GM13976 (cell line): ENCODE results near the gene CCT3.

Source experiments
- DNase-seq: peaks from one replicate; pipeline ENCODE4 v3.0.0; 2012; ENCODE audit warnings: low spot score
- in situ Hi-C: fragments of 300-500 bp; cut with MboI; formaldehyde crosslinking; loops from one replicate; pipeline ENCODE4 v1.12.0; 2022; ENCODE audit warnings: low sequenced_read_pairs, mixed read lengths, inconsistent platforms; ENCODE audit not compliant: unreplicated experiment
- TF ChIP-seq, protein P1 (sequence below): IDR thresholded peaks from 2 replicates; pipeline ENCODE4 v1.5.1; 2012; ENCODE audit warnings: borderline replicate concordance, mild to moderate bottlenecking; ENCODE audit not compliant: insufficient read depth; ENCODE audit errors: extremely low read depth, missing control alignments, control extremely low read depth

CCT3 gene

DNA sequence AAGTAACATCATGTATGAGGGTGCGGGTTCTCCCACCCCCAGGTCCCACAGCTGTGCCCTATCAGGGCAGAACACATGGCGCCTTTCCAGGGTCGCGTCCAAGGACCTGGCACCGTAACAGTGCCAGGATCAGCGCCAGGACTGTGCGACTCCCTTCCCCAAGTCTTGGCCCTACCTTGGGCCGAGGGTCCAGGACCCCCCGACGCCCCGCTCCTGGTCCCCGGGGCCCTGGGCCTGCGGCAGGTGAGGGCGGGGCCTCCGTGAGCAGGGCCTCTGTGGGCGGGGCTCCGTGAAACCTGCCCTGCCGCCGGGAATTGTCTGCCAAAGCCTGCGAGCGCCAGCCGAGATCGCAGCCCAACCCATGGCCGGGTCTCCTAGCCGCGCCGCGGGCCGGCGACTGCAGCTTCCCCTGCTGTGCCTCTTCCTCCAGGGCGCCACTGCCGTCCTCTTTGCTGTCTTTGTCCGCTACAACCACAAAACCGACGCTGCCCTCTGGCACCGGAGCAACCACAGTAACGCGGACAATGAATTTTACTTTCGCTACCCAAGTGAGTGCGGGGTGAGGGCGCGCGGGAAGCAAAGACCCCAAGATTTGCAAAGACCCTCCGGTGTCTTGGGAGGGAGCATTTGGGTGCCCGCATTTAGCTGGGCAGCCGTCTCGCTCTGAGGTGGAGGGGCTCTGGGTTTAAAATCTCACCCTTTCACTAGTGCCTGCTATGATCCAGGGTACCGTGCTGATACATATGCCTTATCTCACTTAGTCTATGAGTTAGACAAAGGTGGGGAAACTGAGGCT is 31.0 kb upstream of the CCT3 start, which contains the start of gene RHBG:
Gene RHBG, plus strand, starts transcription at position 323 of the 796 bp plus-strand sequence. Its CDS starts 39 bp downstream, at position 362.
- in situ Hi-C loops, result no loop called here
- DNase-seq, result no peak
- TF ChIP-seq, protein P1, sequence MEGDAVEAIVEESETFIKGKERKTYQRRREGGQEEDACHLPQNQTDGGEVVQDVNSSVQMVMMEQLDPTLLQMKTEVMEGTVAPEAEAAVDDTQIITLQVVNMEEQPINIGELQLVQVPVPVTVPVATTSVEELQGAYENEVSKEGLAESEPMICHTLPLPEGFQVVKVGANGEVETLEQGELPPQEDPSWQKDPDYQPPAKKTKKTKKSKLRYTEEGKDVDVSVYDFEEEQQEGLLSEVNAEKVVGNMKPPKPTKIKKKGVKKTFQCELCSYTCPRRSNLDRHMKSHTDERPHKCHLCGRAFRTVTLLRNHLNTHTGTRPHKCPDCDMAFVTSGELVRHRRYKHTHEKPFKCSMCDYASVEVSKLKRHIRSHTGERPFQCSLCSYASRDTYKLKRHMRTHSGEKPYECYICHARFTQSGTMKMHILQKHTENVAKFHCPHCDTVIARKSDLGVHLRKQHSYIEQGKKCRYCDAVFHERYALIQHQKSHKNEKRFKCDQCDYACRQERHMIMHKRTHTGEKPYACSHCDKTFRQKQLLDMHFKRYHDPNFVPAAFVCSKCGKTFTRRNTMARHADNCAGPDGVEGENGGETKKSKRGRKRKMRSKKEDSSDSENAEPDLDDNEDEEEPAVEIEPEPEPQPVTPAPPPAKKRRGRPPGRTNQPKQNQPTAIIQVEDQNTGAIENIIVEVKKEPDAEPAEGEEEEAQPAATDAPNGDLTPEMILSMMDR, result no peak

DNA sequence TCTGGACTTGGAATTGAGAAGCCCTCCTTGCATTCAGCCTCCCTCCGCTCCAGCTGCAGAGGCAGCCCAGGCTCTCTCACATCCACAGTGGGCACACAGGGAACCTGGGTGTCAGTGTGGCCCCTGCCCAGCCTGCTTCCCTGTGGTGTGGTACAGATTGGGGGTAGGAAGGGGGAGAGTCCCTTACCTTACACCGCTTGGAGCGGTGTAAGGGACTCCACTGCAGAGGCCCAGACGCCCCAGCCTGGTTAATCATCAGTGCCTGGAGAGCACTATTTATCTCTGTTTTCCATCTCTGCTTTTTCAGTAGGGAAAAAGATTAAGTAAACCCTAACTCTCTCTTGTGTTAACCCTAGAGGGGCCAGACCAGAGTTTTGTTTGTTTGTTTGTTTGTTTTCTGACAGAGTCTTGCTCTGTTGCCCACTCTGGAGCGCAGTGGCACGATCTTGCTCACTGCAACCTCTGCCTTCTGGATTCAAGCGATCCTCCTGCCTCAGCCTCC is 30.1 kb upstream of the CCT3 start:
- in situ Hi-C loops, result no loop called here
- TF ChIP-seq, protein P1, result no peak
- no peak for DNase-seq

DNA sequence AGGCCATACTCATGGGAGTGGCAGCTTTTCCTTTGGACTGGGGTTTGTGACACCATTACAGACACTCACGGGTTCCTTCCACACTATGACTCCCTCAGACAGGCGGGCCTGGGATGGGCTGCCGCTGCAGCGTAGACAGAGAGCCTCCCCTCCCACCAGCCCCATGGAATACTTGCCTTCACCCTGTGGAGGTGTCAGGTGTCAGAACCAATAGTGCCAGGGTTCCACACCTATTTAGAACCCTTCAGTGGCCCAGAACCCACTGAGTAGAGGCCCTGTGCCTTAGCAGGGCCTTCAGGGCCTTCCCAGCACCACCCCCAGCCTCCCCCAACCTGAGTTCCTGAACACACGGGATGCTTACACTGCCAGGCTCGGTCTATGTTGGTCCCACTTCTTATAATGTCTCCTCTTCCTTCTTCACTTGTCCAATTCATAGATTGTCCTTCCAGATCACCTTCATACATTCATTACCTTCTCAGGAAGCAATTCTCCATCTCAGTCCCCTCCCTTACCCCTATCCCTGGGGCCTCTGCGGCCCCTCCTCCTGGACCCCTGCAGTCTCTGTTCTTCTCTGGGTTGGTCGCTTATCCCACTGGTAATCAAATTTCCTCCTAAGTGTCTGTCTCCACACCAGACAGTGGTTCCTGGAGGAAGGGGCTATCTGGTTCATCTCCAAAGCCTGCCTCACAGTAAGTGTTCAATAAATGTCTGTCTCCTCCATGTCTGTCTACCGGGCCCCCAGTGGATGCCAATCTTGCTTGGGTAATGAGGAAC is 29.5 kb upstream of the CCT3 start:
- no peak for DNase-seq
- in situ Hi-C loops, result no loop called here
- TF ChIP-seq, protein P1, result no peak

DNA sequence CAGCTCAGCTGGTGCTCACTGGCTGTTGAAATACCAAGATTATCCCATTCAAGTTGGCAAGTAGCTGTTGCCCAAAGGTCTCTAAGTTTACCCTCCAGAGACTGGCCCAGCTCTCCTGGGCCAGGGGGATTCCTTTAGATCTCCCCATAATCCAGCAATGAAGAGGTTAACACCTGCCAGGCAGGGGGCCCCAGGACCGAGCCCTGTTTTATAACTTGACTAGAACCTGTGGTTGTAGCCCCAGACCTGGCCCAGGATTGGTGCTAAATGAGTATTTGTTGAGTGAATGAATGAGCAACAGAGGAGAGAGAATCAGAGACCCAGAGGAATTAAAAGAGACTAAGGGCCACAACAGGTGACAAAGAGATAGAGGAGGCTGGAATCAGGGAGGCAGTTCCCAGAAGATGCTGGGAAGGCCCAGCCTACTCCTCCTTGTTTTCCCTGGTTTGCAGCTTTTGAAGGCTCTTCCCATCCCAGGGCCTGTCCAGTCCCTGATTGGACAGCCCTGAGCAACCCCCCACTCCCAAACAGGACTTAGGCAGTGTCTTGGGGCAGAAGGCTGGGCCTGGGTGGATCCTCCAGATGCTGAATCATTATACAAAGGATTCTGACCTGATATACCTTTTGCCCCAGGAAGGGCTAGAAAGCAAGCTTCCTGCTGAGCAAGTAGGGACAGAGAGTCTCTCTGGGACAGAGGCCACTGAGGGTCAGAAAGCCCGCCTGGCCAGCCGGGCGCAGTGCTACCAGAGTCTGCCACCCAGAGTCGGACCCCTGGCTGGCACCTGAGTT is 28.5 kb upstream of the CCT3 start:
- TF ChIP-seq, protein P1, result no peak
- in situ Hi-C loops, result no loop called here
- no peak for DNase-seq

DNA sequence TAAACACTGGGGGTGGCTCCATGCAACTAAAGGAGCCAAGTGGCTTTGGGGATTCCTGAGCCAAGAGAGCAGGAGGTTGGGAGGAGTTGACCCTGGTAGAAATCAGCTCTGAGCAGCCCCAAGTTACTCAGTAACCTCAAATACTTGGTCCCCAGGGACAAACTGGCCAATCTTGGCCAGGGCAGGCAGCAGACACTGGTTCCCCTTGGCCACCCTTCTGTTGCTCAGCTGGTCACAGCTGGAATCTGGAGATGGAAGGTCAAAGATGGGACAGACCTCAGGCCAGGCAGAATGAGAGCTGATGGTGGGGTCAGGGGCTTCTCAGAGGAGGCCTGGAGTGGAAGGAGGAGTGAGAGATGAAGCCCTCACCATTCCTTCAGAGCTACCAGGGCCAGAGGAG is 27.7 kb upstream of the CCT3 start:
- DNase-seq, result no peak
- TF ChIP-seq, protein P1, result no peak
- in situ Hi-C loops, result no loop called here

DNA sequence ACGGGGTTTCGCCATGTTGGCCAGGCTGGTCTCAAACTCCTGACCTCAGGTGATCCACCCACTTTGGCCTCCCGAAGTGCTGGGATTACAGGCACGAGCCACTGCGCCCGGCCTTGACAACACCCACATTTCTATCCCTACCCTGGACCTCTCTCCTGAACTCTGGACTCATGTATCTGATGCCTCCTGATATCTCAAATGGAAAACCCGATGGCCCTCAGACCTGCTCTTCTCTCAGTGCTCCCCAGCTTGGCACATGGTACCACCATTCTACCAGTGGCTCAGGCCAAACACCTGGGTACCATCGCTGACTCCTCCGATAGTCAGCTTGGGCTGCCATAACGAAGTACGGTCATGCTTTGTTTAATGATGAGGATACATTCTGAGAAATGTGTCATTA is 22.4 kb upstream of the CCT3 start:
- TF ChIP-seq, protein P1, result no peak
- DNase-seq, result no peak
- in situ Hi-C loops, result no loop called here
